HEK293T (cell line): Measurements from ENCODE around the gene FADS6.

Experiments
- CTCF ChIA-PET: fragments of 350-600 bp; formaldehyde crosslinking; extraction: SDS; loops from one replicate; lab custom pipeline; 2021; ENCODE audit warnings: antibody characterized with exemption, inconsistent platforms; lab: Yijun Ruan, JAX
- POLR2A ChIA-PET: fragments of 350-600 bp; formaldehyde crosslinking; extraction: SDS; loops from one replicate; lab custom pipeline; 2020; ENCODE audit warnings: antibody characterized with exemption, inconsistent platforms; lab: Yijun Ruan, JAX
- DNase-seq: peaks from one replicate; pipeline ENCODE4 v3.0.0; 2012; ENCODE audit warnings: mixed read lengths; ENCODE audit errors: extremely low spot score
- ARNT ChIP-seq: fragments of 450-650 bp; IDR thresholded peaks from 2 replicates; pipeline ENCODE4 v1.6.1; 2017; ENCODE audit warnings: mild to moderate bottlenecking
- BHLHE40 ChIP-seq: fragments of 450-650 bp; IDR thresholded peaks from 2 replicates; pipeline ENCODE4 v1.6.1; 2016; ENCODE audit warnings: mild to moderate bottlenecking, moderate library complexity, borderline replicate concordance
- CTBP1 ChIP-seq: fragments of 450-650 bp; IDR thresholded peaks from 2 replicates; pipeline ENCODE4 v1.6.1; 2016; ENCODE audit warnings: borderline replicate concordance
- ELF4 ChIP-seq: fragments of 450-650 bp; IDR thresholded peaks from 2 replicates; pipeline ENCODE4 v1.6.1; 2017; ENCODE audit warnings: antibody characterized with exemption
- FOXA1 ChIP-seq: fragments of 450-650 bp; IDR thresholded peaks from 2 replicates; pipeline ENCODE4 v1.6.1; 2016; ENCODE audit warnings: mild to moderate bottlenecking
- FOXK2 ChIP-seq: fragments of 450-650 bp; IDR thresholded peaks from 2 replicates; pipeline ENCODE4 v1.6.1; 2016; ENCODE audit warnings: mild to moderate bottlenecking
- FOXM1 ChIP-seq: fragments of 450-650 bp; IDR thresholded peaks from 2 replicates; pipeline ENCODE4 v1.6.1; 2017; ENCODE audit warnings: mild to moderate bottlenecking, borderline replicate concordance
- HDGF ChIP-seq: fragments of 450-650 bp; IDR thresholded peaks from 2 replicates; pipeline ENCODE4 v1.6.1; 2017; ENCODE audit warnings: antibody characterized with exemption, borderline replicate concordance
- L3MBTL2 ChIP-seq: fragments of 450-650 bp; conservative IDR thresholded peaks from 2 replicates; pipeline ENCODE4 v1.6.1; 2016; ENCODE audit warnings: mild to moderate bottlenecking
- LEF1 ChIP-seq: fragments of 450-650 bp; IDR thresholded peaks from 2 replicates; pipeline ENCODE4 v1.6.1; 2017; ENCODE audit warnings: mild to moderate bottlenecking, borderline replicate concordance
- NFRKB ChIP-seq: fragments of 450-650 bp; IDR thresholded peaks from 2 replicates; pipeline ENCODE4 v1.6.1; 2016; ENCODE audit warnings: mild to moderate bottlenecking, moderate library complexity
- SP1 ChIP-seq: fragments of 450-650 bp; IDR thresholded peaks from 2 replicates; pipeline ENCODE4 v1.6.1; 2017
- SUZ12 ChIP-seq: fragments of 450-650 bp; IDR thresholded peaks from 2 replicates; pipeline ENCODE4 v1.6.1; 2016; ENCODE audit warnings: mild to moderate bottlenecking
- TARDBP ChIP-seq: fragments of 450-650 bp; IDR thresholded peaks from 2 replicates; pipeline ENCODE4 v1.6.1; 2016
- ZNF384 ChIP-seq: fragments of 450-650 bp; IDR thresholded peaks from 2 replicates; pipeline ENCODE4 v1.6.1; 2016
- TF ChIP-seq, protein P1 (sequence below): fragments of 450-650 bp; IDR thresholded peaks from 2 replicates; pipeline ENCODE4 v1.6.1; 2016

FADS6 gene, protein sequence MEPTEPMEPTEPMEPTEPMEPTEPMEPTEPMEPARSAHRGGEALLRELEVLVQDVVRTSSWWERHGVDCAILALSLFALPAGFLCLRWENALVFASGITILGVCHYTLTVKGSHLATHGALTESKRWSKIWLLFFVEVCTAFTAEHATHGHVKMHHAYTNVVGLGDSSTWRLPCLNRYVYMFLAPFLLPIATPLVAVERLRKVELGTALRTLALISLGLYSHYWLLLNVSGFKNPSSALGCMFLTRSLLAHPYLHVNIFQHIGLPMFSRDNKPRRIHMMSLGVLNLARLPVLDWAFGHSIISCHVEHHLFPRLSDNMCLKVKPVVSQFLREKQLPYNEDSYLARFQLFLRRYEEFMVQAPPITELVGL

DNA sequence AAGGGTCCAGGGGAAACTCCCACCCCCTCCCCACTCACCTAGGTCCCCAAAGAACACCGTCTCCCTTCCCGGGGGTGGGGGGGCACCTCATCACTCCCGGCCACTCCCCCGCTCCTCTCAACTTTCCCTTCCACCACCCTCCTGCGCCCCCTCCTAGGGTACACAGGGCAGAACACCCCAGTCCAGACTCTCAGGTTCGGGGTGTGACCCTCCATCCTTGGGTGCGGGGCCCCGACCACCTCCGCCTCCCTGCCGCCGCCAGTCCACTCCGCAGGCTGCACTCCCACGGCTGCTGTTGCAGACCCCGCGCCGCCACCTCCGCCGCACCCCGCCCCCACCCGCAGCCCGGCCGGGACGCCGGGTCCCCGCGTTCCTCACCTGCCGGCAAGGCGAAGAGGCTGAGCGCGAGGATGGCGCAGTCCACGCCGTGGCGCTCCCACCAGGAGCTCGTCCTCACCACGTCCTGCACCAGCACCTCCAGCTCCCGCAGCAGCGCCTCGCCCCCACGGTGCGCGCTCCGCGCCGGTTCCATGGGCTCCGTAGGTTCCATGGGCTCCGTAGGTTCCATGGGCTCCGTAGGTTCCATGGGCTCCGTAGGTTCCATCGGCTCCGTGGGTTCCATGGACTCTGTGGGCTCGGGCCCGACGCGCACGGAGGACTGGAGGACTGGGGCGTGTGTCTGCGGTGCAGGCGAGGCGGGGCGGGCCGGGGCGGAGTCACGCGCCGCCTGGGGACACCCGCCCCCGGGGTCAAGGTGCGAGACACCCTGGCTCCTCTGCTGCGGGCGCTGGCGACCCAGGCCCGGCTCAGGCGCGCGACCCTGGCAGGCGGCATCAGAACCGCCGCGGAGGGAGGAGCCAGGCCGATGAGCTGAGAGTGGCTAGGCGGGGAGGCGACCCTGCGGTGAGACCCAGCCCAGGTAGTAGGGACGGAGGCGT is at the start of gene FADS6:
Gene FADS6, minus strand, starts transcription at position 660 of the 938 bp plus-strand sequence. Its CDS starts 38 bp downstream, at position 622.
- ChIA-PET POLR2A (interaction anchor here (1.3 kb wide), 1 partner anchor 20 kb away, joined by 4 read pairs; no protein-coding TSS in a partner anchor), CTCF (no interaction called here)
- DNase-seq: no peak
- TF ChIP-seq TARDBP: no peak

DNA sequence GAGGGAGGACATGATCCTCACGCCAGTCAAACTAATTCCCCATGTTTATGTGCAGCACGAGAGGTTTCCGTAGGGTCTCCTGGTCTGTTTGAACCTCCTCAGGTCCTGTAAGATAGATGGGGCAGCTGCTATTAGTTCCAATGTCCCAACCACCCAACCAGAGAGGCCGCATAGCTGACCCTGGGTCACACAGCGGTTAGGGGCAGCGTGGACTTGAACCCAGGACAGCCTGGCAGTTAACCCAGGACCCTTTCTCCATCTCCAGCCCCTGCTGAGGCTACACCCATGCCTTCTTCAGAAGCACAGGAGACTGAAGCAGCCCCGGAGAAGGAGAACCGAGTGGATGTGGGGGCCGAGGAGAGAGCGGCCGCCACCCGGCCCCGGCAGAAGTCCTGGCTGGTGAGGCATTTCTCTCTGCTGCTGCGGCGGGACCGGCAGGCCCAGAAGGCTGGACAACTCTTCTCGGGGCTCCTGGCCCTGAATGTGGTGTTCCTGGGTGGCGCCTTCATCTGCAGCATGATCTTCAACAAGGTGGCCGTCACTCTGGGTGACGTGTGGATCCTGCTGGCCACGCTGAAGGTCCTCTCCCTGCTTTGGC is 47.8 kb upstream of the FADS6 start:
- ChIA-PET CTCF (no interaction called here), POLR2A (no interaction called here)
- no peak for DNase-seq
- TF ChIP-seq, protein P1, sequence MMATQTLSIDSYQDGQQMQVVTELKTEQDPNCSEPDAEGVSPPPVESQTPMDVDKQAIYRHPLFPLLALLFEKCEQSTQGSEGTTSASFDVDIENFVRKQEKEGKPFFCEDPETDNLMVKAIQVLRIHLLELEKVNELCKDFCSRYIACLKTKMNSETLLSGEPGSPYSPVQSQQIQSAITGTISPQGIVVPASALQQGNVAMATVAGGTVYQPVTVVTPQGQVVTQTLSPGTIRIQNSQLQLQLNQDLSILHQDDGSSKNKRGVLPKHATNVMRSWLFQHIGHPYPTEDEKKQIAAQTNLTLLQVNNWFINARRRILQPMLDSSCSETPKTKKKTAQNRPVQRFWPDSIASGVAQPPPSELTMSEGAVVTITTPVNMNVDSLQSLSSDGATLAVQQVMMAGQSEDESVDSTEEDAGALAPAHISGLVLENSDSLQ: no peak
- no peak for TF ChIP-seq L3MBTL2
- TF ChIP-seq FOXK2: no peak
- TF ChIP-seq FOXA1: no peak
- TF ChIP-seq LEF1: no peak
- TF ChIP-seq HDGF: no peak
- no peak for TF ChIP-seq NFRKB
- no peak for TF ChIP-seq CTBP1

DNA sequence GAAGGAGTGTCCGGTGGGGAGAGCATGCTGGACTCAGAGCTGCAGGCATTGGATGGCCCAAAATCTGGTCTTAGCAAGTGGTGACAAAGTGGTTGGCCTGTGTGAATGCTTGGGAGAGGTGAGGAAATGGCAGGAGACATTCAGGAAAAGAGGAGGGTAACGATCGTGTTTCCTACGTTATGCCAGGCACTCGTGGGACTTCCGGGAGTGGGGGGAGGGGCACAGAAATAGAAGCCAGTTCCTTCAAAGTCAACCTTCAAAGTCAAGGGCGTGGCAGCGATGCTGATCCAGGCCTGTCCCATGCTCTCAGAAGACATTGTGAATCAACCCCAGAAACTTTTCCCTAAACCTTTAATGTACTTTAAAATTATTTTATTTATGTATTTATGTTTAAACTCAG is 46.1 kb upstream of the FADS6 start:
- TF ChIP-seq NFRKB (no peak), LEF1 (no peak), SUZ12 (no peak), TARDBP (no peak), ZNF384 (no peak), CTBP1 (no peak), ARNT (no peak), BHLHE40 (no peak), FOXA1 (no peak), FOXK2 (no peak), ELF4 (no peak), HDGF (no peak), SP1 (no peak), L3MBTL2 (no peak), FOXM1 (no peak)
- TF ChIP-seq, protein P1: no peak
- no peak for DNase-seq
- ChIA-PET CTCF (interaction anchor here (1.5 kb wide), 1 partner anchor 21 kb away, joined by 7 read pairs; no protein-coding TSS in a partner anchor), POLR2A (interaction anchor here (0.6 to 1.5 kb wide), 3 partner anchors 49 to 95 kb away, joined by 3 to 4 read pairs (median 3); no protein-coding TSS in a partner anchor)

DNA sequence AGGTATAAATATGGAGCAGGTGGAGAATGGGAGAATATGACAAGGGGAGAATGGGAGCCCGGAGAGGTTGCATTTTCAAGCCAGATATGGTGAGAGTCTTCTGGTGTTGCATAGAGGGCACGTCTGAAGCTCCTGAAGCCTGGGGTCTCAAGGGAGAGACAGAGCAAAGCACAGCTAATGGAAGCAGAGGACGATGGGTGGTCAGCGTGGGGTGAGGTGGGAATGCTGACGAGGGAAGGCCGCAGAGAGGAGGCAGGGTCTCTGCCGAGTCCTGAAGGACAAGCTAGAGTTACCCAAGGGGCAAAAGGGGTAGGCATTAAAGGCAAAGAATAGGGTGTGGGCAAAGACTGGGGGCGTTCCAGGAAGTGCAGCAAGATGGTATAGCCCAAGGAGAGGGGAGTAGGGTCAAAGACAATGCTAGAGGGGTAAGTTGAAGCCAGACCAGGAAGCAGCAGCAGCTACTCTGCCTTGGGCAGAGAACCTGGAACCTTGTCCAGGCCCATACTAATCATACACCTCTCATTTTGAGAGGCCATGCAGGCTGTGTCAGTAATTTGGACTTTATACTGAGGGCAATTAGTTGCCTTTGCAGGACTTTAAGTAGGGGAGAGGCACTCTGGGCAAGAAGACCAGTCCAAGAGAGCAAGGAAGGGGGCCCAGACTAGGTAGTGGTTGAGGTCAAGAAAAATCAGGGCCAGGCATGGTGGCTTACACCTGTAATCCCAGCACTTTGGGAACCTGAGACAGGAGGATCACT is 44.9 kb upstream of the FADS6 start:
- ChIA-PET CTCF (interaction anchor here (0.6 to 0.7 kb wide), 3 partner anchors 14 to 167 kb away, joined by 3 read pairs; no protein-coding TSS in a partner anchor), POLR2A (interaction anchor here (1.5 kb wide), 1 partner anchor 97 kb away, joined by 3 read pairs; no protein-coding TSS in a partner anchor)
- TF ChIP-seq BHLHE40 (no peak), SUZ12 (no peak), ELF4 (no peak), ZNF384 (no peak), L3MBTL2 (no peak), ARNT (no peak), LEF1 (no peak), NFRKB (no peak), CTBP1 (no peak), FOXK2 (no peak), HDGF (no peak), SP1 (no peak)
- DNase-seq: no peak

DNA sequence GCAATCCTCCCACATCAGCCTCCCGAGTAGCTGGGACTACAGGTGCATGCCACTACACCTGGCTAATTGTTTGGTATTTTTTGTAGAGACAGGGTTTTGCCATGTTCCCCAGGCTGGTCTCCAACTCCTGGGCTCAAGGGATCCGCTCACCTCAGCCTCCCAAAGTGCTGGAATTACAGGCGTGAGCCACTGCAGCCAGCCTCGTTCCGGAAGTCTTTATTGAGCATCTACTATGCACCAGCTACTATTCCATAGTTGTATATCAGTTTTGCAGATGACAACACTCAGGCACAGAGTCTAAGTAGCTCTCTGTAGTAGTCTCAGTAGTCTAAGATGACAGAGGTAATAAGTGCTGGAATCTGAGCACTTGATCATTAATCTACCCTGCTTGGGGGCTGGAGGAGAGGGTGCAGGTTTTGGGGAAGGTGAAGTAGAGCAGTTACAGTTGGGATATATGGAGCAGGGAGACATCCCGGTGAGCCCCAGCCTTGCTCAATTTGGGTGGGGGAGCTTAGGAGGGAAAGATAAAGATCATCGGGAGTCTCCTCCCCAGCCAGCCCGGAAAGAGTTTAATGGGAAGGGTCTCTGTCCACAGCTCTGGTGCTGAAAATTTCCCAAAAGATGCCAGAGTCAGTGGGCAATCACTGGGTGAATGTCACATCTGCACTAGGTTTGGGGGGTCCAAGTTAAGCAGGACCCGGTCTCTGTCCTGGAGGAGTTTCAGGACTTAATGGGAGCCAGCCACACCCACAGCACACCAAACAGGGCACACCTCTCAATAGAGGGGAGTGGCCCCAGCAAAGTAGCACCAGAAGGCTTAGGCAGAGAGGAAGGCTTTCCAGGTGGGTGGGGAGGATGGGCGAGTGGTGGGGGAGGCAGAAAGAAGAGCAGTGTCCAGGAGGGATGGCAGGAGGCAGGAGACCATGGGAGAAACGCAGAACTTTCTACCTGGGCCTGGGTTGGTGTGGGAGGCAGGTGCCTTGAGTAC is 43.9 kb upstream of the FADS6 start:
- ChIA-PET CTCF (interaction anchor here (0.6 to 1.0 kb wide), 3 partner anchors 16 to 24 kb away, joined by 4 to 5 read pairs (median 5); no protein-coding TSS in a partner anchor), POLR2A (no interaction called here)
- no peak for DNase-seq
- TF ChIP-seq SP1 (no peak), FOXK2 (no peak), ELF4 (no peak), BHLHE40 (no peak), LEF1 (no peak), SUZ12 (no peak), ARNT (no peak), HDGF (no peak), L3MBTL2 (no peak), TARDBP (no peak), CTBP1 (no peak), FOXM1 (no peak), ZNF384 (no peak)
- TF ChIP-seq, protein P1: no peak
